ENCODE data around the gene CDKAL1.

Gene CDKAL1

DNA sequence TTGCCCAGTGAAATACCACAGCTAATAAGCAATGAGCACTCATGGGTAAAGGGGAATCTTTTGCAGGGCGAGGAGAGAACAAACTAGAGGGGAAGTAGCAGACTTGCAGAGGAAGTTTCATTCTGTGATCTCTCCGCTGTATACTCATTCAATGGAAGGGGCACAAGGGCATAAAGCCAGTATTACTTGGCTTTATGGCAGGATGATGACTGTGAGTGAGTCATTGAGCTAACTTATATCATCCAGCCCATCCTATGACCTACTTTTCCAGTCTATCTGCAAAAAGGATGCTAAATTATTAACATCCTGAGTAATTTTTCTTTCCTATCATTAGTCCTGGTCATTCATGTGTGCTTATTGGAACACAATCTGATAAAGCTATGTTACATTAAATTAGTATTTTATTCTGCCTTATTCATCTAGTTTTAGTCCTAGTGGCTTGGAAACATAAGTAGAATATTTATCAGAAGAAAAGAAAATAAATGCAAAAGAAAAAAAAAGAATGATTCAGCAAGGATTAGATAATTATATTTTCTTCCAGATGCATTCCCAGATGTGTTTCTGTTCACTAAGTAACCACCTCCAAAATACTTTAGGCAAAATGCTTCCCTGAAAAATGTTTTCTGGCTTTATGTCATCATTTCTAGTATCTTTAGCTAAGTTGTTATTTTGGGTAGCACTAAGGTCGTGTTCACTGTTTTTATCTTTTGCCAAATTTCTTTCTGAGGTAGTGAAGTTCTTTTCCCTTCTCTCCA, 471.7 kb downstream of the CDKAL1 start:
- H3K9me3 ChIP-seq (ENCODE audit: control insufficient read depth, insufficient read depth, low read length): no peaks in the 10 kb centered on the region

DNA sequence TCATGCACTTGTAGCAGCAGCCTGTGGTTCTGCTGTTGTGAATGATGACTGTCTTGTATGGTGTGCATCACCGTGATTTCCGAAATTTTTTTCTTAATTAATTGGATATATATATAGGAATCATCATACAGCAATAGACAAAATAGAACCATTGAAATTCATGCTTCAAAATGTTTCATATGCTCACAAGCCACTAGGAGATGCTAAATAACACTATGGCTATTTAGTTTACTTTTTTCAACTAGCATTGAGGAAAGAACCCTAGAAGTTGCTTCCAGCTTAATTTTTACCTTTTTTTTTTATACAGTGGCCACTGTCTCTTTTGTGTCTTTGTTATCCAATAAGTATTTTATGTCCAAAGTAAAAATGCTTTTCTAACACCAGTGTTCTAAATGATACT, 485.4 kb downstream of the CDKAL1 start:
- H3K9ac ChIP-seq (ENCODE audit: low read depth, low read length): no peak overlapping the region
- peaks cover 5% of the 10 kb centered on the region for H3K4me1 ChIP-seq (ENCODE audit: insufficient read depth, low read length)
- H3K9me3 ChIP-seq (ENCODE audit: control insufficient read depth, insufficient read depth, low read length): no peaks in the 10 kb centered on the region
- H3K36me3 ChIP-seq (ENCODE audit: insufficient read depth, low read length): no peaks in the 10 kb centered on the region

More for the DNA sequence above, 471.7 kb downstream of the CDKAL1 start:
- Histone ChIP-seq H3K36me3 (ENCODE audit: insufficient read depth, low read length) (no peaks in the 10 kb centered on the region; the same call in 1 of the 2 replicates), H3K4me1 (ENCODE audit: insufficient read depth, low read length) (peaks cover 7% of the 10 kb centered on the region), H3K9ac (ENCODE audit: low read depth, low read length) (no peak overlapping the region)

DNA sequence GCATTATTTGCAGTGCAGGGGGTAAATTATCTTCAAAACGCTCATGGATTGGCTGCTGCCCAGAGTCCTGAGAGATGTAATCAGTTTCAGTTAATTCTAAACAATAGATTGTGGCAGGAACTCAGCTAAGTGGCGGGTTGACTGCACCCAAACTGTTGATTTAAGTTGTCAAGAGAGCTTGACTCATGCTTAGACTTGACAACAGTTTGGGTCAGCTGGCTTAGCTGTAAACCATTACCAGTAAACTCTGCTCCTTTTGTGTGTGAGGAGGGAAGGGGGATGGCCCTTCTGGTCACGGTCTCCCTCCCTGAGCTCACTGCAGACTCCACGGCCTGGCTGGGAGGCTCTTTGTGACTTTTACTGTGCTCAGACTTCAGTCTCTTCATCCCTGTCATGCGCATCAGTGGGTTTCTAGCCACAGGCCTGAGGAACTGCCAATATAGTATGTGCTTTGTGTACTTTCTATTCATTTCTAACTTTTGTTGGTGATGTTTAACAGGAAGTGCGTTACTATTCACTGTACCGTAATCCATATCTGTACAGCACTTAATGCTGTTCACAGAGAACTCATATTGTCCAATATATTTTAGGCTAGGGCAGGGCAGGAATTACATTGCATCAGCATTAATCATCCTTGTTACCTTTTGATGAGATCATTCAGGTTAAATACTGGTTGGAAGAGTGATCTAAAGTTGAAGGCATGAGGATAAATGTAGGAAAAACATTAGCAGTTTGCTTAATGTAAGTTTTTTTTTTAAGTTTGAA, 488.3 kb downstream of the CDKAL1 start:
- Histone ChIP-seq H3K4me1 (ENCODE audit: insufficient read depth, low read length) (peaks cover 5% of the 10 kb centered on the region), H3K36me3 (ENCODE audit: insufficient read depth, low read length) (no peaks in the 10 kb centered on the region), H3K9me3 (ENCODE audit: control insufficient read depth, insufficient read depth, low read length) (no peaks in the 10 kb centered on the region), H3K9ac (ENCODE audit: low read depth, low read length) (no peak overlapping the region)

DNA sequence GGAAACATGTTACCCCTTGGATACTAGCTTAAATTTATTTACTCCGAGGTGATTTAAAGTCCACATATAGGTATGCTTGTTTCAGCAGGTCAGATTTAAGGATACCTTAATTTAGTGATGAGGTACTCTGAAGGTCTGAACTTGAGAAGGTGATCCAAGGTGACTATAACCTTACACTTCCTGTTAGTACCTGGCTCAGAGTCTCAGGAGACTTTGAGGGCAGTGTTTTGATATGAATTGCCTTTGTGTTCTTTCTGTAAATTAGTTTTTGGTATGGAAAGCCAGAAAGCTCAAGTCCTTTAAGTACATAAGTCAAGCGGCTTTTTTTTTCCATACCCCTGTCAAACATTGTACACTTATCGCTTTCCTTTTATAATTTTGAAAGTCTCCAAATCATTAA, 489.0 kb downstream of the CDKAL1 start:
- 0 out of 2 replicates have a peak, but pooled peaks cover 4% of the 10 kb centered on the region for H3K9me3 ChIP-seq (ENCODE audit: control insufficient read depth, insufficient read depth, low read length)
- H3K4me1 ChIP-seq (ENCODE audit: insufficient read depth, low read length): peaks cover 5% of the 10 kb centered on the region
- H3K36me3 ChIP-seq (ENCODE audit: insufficient read depth, low read length): no peaks in the 10 kb centered on the region
- H3K9ac ChIP-seq (ENCODE audit: low read depth, low read length): no peak overlapping the region

DNA sequence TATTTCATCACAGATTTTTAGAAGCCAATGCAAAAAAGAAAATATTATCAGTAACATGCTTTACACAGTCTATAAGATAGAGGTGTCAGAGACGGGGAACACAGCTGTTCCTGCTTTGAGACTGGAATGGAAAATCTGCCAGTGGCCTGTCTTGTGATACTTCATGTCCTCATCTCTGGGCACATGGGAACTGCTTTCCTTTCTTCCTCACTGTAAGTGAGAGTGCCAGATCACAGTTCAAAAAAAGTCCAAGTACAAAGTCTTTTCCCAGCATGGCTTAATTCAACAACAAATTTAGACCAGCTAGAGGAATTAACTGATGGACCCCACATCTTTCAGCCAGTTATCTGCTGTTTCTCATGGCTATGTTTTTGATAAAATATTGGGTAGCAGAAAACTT, 490.4 kb downstream of the CDKAL1 start:
- no peaks in the 10 kb centered on the region for H3K36me3 ChIP-seq (ENCODE audit: insufficient read depth, low read length)
- H3K9ac ChIP-seq (ENCODE audit: low read depth, low read length): no peak overlapping the region
- peaks cover 5% of the 10 kb centered on the region for H3K4me1 ChIP-seq (ENCODE audit: insufficient read depth, low read length)
- 0 out of 2 replicates have a peak, but pooled peaks cover 4% of the 10 kb centered on the region for H3K9me3 ChIP-seq (ENCODE audit: control insufficient read depth, insufficient read depth, low read length)

DNA sequence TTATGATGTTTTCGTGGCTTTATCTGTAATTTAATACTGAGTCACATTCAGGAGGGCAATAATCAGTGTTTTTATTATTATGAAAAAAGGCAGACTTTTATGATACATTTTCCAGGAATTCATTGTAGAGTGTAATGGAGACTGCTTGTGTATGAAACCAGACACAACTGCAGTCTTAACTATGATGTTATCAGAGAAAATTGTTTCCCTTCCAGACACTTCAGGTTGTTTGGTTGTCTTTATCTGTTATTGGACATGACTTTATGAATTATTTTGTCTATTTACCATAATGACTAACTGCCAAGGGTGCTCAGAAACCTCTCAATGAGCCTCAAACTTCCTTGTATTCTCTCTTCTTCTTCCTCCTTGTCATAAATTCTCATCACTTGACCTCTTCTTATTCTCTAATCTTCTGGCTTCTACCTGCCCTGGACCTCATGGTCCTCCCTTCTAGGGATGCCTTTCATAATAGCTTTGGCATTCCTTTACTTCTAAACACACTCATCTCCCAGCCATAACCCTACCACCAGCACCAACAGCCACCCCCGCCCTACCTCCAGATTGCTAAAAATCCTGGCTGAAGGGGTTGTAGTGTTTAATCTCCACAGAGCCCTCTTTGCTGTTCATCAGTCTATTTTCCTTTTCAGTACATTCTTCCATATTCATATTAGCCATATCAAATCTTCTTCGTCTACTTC, 492.5 kb downstream of the CDKAL1 start:
- Histone ChIP-seq H3K4me1 (ENCODE audit: insufficient read depth, low read length) (peaks cover 4% of the 10 kb centered on the region), H3K36me3 (ENCODE audit: insufficient read depth, low read length) (no peaks in the 10 kb centered on the region), H3K9me3 (ENCODE audit: control insufficient read depth, insufficient read depth, low read length) (0 out of 2 replicates have a peak, but pooled peaks cover 4% of the 10 kb centered on the region), H3K9ac (ENCODE audit: low read depth, low read length) (no peak overlapping the region)

DNA sequence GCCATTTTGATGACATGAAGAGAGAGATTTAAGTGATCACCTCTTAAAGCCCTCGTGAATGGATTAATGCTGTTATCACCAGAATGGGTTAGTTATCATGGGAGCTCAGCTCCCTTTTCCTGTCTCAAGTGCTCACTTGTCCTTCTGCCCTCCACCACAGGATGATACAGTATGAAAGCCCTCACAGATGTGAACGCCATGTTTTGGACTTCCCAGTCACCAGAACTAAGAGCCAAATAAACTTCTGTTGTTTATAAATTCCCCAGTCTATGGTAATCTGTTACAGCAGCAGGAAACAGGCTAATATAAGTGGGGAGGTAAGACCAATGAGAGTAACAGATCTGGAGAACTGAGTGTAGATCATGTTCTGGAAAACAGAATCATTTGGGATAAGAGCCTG, 493.2 kb downstream of the CDKAL1 start:
- Histone ChIP-seq H3K4me1 (ENCODE audit: insufficient read depth, low read length) (no peaks in the 10 kb centered on the region; the same call in 1 of the 2 replicates), H3K9ac (ENCODE audit: low read depth, low read length) (no peak overlapping the region), H3K36me3 (ENCODE audit: insufficient read depth, low read length) (no peaks in the 10 kb centered on the region), H3K9me3 (ENCODE audit: control insufficient read depth, insufficient read depth, low read length) (0 out of 2 replicates have a peak, but pooled peaks cover 4% of the 10 kb centered on the region)

DNA sequence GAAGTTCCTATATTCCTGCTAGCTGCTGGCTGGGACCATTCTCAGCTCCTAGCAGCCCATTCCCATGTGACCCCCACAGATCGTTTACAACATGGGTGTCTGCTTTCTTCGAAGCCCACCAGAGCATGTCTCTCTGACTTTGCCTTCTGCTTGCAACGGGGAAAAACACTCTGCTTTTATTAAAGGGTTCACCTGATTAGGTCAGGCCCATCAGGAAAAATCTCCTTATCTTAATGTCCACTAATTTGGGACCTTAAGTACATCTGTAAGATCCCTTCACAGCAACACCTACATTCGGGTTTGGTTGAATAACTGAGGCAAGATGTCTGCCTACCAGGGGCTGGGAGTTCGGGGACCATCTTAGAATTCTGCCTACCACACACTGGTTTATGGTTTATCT, 496.9 kb downstream of the CDKAL1 start:
- no peaks in the 10 kb centered on the region for H3K36me3 ChIP-seq (ENCODE audit: insufficient read depth, low read length)
- H3K9me3 ChIP-seq (ENCODE audit: control insufficient read depth, insufficient read depth, low read length): 0 out of 2 replicates have a peak, but pooled peaks cover 4% of the 10 kb centered on the region
- no peak overlapping the region for H3K9ac ChIP-seq (ENCODE audit: low read depth, low read length)
- H3K4me1 ChIP-seq (ENCODE audit: insufficient read depth, low read length): peaks cover 4% of the 10 kb centered on the region; the same call in 1 of the 2 replicates

DNA sequence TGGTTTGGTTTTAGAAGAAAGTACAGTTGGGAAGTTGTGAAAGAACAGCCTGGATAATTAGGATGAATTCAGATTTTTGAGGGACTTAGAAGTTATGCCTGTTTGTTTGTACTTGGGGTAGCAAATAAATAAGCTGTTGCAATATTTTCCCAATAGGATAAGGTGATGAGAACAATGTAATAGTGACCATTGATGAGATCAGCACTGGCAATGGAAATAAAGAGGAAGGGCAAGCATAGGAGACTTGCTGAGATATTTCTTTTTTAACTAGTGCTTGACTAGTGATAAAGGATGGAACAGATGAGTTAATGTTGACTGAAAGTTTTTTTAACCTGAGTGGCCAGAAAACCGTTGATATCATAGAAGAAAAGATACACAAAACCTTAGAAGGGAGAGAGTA, 498.8 kb downstream of the CDKAL1 start:
- Histone ChIP-seq H3K36me3 (ENCODE audit: insufficient read depth, low read length) (no peaks in the 10 kb centered on the region), H3K9me3 (ENCODE audit: control insufficient read depth, insufficient read depth, low read length) (no peaks in the 10 kb centered on the region), H3K4me1 (ENCODE audit: insufficient read depth, low read length) (peaks cover 4% of the 10 kb centered on the region; the same call in 1 of the 2 replicates), H3K9ac (ENCODE audit: low read depth, low read length) (no peak overlapping the region)

DNA sequence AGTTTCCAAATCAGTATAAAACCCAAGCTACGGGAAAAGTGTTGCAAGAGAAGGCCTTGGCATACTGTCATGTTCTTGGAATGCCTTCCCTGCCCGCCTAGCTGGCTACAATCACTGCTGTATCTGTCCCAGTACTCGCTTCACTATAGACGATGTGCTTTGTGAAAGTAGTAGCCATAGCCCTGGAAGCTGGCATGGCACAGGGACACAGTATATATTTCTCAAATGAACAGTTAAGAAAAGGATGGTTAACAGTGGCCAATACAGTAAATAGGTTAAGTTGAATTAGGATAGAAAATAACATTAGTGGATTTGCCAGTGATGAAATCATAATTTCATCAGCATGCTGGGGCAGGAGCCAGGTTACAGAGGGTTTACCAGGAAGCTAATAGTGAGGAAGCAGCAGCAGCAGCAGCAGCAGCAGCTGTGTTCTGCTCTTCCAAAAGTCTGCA, 499.3 kb downstream of the CDKAL1 start:
- Histone ChIP-seq H3K9me3 (ENCODE audit: control insufficient read depth, insufficient read depth, low read length) (no peaks in the 10 kb centered on the region), H3K4me1 (ENCODE audit: insufficient read depth, low read length) (peaks cover 4% of the 10 kb centered on the region; the same call in 1 of the 2 replicates), H3K9ac (ENCODE audit: low read depth, low read length) (no peak overlapping the region), H3K36me3 (ENCODE audit: insufficient read depth, low read length) (no peaks in the 10 kb centered on the region)

DNA sequence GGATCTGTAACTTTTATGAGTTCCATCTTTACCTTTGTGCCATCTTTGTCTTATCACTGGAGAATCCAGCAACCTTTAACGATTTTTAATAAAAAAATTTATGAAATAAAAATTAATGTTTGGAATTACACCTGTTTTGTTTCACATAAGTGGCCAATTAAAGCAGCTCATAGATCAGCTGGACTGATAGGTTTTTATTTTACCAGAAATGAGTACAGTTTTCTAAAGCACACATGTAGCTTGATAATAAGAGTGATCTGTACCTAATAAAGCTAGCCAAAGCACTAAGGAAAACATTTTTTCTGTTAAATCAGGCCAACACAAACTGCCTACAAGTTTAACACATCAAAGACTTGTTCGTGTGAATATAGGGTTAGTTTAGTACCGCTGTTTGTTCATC, 500.1 kb downstream of the CDKAL1 start:
- no peaks in the 10 kb centered on the region for H3K36me3 ChIP-seq (ENCODE audit: insufficient read depth, low read length)
- H3K9me3 ChIP-seq (ENCODE audit: control insufficient read depth, insufficient read depth, low read length): no peaks in the 10 kb centered on the region
- H3K9ac ChIP-seq (ENCODE audit: low read depth, low read length): no peak overlapping the region
- peaks cover 4% of the 10 kb centered on the region; the same call in 1 of the 2 replicates for H3K4me1 ChIP-seq (ENCODE audit: insufficient read depth, low read length)

DNA sequence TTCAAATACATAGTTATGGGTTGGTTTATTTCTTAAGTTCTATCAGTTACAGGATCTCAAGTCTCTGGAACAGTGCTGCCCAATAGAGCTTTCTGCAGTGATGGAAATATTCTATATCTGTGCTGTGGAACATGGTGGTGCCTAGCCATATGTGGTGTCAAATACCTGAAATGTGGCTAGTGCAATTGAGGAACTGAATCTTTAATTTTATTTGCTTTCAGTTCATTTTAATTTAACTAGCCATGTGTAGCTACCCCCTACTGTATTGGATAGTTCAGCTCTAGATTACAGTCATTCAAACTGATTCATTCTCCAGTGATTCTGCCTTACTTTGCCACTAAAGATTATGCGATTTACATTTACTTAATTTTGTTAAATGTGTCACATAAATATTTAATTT, 503.2 kb downstream of the CDKAL1 start:
- Histone ChIP-seq H3K36me3 (ENCODE audit: insufficient read depth, low read length) (no peaks in the 10 kb centered on the region), H3K9ac (ENCODE audit: low read depth, low read length) (no peak overlapping the region), H3K4me1 (ENCODE audit: insufficient read depth, low read length) (peaks cover 4% of the 10 kb centered on the region; the same call in 1 of the 2 replicates), H3K9me3 (ENCODE audit: control insufficient read depth, insufficient read depth, low read length) (no peaks in the 10 kb centered on the region)

DNA sequence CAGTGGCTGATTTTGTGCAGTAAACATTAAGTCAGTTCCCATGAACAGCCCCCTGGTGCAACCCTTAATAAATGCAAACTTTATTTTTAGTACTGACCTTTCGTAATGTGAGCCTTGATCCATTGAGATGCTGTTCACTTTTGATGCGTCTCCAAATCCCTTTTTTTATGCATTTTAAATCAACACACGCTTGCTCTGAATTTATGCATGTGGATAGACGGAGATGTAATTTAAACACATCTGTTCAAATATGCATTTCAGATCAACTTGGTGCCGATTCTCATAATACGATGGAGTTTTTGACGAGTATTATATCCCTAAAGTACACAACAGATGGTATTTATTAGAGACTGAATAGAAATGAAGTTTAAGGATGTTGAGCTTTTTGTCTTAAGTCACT, 505.7 kb downstream of the CDKAL1 start:
- H3K4me1 ChIP-seq (ENCODE audit: insufficient read depth, low read length): no peaks in the 10 kb centered on the region
- H3K9ac ChIP-seq (ENCODE audit: low read depth, low read length): no peak overlapping the region
- no peaks in the 10 kb centered on the region for H3K36me3 ChIP-seq (ENCODE audit: insufficient read depth, low read length)
- no peaks in the 10 kb centered on the region for H3K9me3 ChIP-seq (ENCODE audit: control insufficient read depth, insufficient read depth, low read length)

DNA sequence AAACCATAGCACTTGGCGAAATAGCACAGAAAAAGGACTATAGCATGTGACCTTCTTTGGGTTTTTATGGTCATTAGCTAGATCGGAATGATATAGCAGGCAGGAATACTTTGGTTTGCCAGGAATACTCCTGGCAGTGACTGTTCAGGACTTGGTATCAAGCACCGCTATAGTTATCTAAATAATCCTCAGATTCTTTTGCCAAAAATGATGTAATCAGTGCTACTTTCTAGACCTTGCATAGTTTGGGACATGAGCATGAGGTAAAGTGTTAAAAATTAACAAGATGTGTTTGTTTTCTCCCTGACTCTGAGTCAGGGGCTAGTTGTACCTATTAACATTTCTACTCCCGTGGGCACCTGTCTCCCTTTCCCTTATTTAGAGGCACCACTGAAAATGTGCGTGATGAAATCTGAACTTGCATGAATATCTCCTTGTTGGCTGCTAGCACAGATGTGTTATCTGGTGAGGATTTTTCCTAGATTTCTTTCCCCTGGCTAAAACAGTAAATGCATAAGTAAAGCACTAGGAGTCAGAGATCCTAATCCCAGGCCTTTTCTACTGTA, 511.0 kb downstream of the CDKAL1 start:
- Histone ChIP-seq H3K9ac (ENCODE audit: low read depth, low read length) (no peak overlapping the region), H3K4me1 (ENCODE audit: insufficient read depth, low read length) (no peaks in the 10 kb centered on the region), H3K9me3 (ENCODE audit: control insufficient read depth, insufficient read depth, low read length) (no peaks in the 10 kb centered on the region), H3K36me3 (ENCODE audit: insufficient read depth, low read length) (no peaks in the 10 kb centered on the region)
